ENCODE measurements around the gene NDUFA5. TPM values are rescaled to one million over a fixed set of nuclear protein-coding genes. Genes with fewer than 3 reads are reported as not detected.
A peak's percentile ranks its signal among the peaks of the same experiment; 100 is the strongest.

Gene NDUFA5
- polyA plus RNA-seq, 1 of the 3 experiments (the other 2 are of a cell fraction): 10.9 TPM

DNA sequence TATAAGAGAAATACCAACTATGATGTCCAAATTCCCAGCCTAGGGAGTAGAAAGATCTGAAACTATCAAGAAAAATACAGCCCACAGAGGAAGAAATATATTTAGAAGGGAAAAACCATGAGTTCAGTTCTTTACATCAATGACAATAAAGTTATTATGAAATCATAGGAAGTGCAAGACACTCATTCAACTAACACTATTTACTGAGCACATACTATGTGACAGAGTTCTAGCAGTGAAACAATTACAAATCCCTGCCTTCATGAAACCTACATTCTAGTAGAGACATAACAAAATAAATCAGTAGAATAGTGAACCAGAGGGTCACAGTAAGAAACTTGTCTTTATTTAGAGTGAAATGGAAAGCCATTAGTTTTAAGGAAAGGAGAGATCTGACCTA, 2.1 kb downstream of the NDUFA5 start:
- H3K9me2 ChIP-seq: no peaks in the 10 kb centered on the region
- TF ChIP-seq, protein P1, sequence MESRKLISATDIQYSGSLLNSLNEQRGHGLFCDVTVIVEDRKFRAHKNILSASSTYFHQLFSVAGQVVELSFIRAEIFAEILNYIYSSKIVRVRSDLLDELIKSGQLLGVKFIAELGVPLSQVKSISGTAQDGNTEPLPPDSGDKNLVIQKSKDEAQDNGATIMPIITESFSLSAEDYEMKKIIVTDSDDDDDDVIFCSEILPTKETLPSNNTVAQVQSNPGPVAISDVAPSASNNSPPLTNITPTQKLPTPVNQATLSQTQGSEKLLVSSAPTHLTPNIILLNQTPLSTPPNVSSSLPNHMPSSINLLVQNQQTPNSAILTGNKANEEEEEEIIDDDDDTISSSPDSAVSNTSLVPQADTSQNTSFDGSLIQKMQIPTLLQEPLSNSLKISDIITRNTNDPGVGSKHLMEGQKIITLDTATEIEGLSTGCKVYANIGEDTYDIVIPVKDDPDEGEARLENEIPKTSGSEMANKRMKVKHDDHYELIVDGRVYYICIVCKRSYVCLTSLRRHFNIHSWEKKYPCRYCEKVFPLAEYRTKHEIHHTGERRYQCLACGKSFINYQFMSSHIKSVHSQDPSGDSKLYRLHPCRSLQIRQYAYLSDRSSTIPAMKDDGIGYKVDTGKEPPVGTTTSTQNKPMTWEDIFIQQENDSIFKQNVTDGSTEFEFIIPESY (IDR thresholded peaks at IDR 0.05; ENCODE audit: borderline replicate concordance, low read depth): no peak
- no peak for TF ChIP-seq EP300 (IDR thresholded peaks at IDR 0.05; ENCODE audit: borderline replicate concordance in 1 of 2, low read depth in 1 of 2, low read length in 1 of 2)
- no peak for TF ChIP-seq MEF2A (IDR thresholded peaks at IDR 0.05; ENCODE audit: borderline replicate concordance, low read depth)
- TF ChIP-seq SMC3 (IDR thresholded peaks at IDR 0.05; ENCODE audit: low read depth, low read length): no peak
- TF ChIP-seq, protein P2, sequence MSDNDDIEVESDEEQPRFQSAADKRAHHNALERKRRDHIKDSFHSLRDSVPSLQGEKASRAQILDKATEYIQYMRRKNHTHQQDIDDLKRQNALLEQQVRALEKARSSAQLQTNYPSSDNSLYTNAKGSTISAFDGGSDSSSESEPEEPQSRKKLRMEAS (IDR thresholded peaks at IDR 0.05; ENCODE audit: low read depth): no peak
- TF ChIP-seq TAF1 (IDR thresholded peaks at IDR 0.05; ENCODE audit: borderline replicate concordance, low read depth, low read length): no peak
- no peak for TF ChIP-seq GATA2 (CRISPR knock-in tag; IDR thresholded peaks at IDR 0.05)
- TF ChIP-seq, protein P3, sequence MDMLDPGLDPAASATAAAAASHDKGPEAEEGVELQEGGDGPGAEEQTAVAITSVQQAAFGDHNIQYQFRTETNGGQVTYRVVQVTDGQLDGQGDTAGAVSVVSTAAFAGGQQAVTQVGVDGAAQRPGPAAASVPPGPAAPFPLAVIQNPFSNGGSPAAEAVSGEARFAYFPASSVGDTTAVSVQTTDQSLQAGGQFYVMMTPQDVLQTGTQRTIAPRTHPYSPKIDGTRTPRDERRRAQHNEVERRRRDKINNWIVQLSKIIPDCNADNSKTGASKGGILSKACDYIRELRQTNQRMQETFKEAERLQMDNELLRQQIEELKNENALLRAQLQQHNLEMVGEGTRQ (IDR thresholded peaks at IDR 0.05; ENCODE audit: borderline replicate concordance, low read depth, low read length): no peak
- no peak for TF ChIP-seq MXI1 (IDR thresholded peaks at IDR 0.05; ENCODE audit: low read depth, low read length)
- TF ChIP-seq TEAD4 (IDR thresholded peaks at IDR 0.05; ENCODE audit: borderline replicate concordance, insufficient read depth): no peak
- H2AFZ ChIP-seq (ENCODE audit: low read depth): no peak overlapping the region
- H3K4me2 ChIP-seq: peak overlapping the region; percentile 82
- peaks cover 55% of the 10 kb centered on the region for H3K79me2 ChIP-seq (ENCODE audit: insufficient read depth)
- H3K4me1 ChIP-seq (ENCODE audit: control insufficient read depth in 1 of 2, insufficient read depth in 2 of 2, low read depth in 1 of 2, low read length in 1 of 2): peaks cover 9 to 12% of the 10 kb centered on the region in 2 experiments
- peaks cover 11% of the 10 kb centered on the region for H3F3A ChIP-seq (replicated peaks; ENCODE audit: insufficient read depth)
- H3K27ac ChIP-seq (ENCODE audit: low read depth in 2 of 2, low read length in 1 of 2): no peak overlapping the region
- no peak for DNase-seq
- H3K4me3 ChIP-seq (ENCODE audit: low read depth in 2 of 2, low read length in 1 of 2): no peak overlapping the region
- no peaks in the 10 kb centered on the region for H3K9me3 ChIP-seq
- H3K27me3 ChIP-seq (ENCODE audit: insufficient read depth): no peaks in the 10 kb centered on the region
- no peak overlapping the region for H3K9ac ChIP-seq
- ChIA-PET CTCF (no interaction called here), POLR2A (no interaction called here)
- no peaks in the 10 kb centered on the region for H4K20me1 ChIP-seq (ENCODE audit: insufficient read depth)
- H3K36me3 ChIP-seq (replicated peaks in 1 of 2; ENCODE audit: control insufficient read depth in 1 of 2, insufficient read depth in 2 of 2, low read length in 1 of 2): peaks cover 22 to 27% of the 10 kb centered on the region in 2 experiments

DNA sequence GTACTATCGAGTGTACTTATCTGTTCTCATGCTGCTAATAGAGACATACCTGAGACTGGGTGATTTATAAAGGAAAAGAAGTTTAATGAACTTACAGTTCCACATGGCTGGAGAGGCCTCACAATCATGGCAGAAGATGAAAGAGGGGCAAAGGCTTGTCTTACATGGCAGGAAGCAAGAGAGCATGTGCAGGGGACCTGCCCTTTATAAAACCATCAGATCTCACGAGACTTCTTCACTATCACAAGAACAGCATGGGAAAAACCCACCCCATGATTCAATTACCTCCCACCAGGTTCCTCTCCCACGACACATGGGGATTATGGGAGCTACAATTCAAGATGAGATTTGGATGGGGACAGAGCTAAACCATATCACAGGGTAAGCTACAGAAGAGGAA, 4.5 kb downstream of the NDUFA5 start:
- H3K79me2 ChIP-seq (ENCODE audit: insufficient read depth): peaks cover 55% of the 10 kb centered on the region
- no peak overlapping the region for H3K4me2 ChIP-seq
- no peaks in the 10 kb centered on the region for H3K27me3 ChIP-seq (ENCODE audit: insufficient read depth)
- no peaks in the 10 kb centered on the region for H4K20me1 ChIP-seq (ENCODE audit: insufficient read depth)
- H3K9me3 ChIP-seq: no peaks in the 10 kb centered on the region
- TF ChIP-seq NFIC (IDR thresholded peaks at IDR 0.05; ENCODE audit: borderline replicate concordance) (no peak), ELF1 (IDR thresholded peaks at IDR 0.05) (no peak), RCOR1 (IDR thresholded peaks at IDR 0.05; ENCODE audit: low read length) (no peak), EP300 (IDR thresholded peaks at IDR 0.05; ENCODE audit: borderline replicate concordance in 1 of 2, low read depth in 1 of 2, low read length in 1 of 2) (no peak), NRF1 (IDR thresholded peaks at IDR 0.05; ENCODE audit: low read depth, low read length) (no peak)
- TF ChIP-seq, protein P2 (IDR thresholded peaks at IDR 0.05; ENCODE audit: low read depth): no peak
- TF ChIP-seq, protein P4, sequence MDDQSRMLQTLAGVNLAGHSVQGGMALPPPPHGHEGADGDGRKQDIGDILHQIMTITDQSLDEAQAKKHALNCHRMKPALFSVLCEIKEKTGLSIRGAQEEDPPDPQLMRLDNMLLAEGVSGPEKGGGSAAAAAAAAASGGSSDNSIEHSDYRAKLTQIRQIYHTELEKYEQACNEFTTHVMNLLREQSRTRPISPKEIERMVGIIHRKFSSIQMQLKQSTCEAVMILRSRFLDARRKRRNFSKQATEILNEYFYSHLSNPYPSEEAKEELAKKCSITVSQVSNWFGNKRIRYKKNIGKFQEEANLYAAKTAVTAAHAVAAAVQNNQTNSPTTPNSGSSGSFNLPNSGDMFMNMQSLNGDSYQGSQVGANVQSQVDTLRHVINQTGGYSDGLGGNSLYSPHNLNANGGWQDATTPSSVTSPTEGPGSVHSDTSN (IDR thresholded peaks at IDR 0.05): no peak
- H3K9me2 ChIP-seq: no peaks in the 10 kb centered on the region
- 85% methylated on average over 3 of the region's 3 CpGs for WGBS (ENCODE audit: low lambda C conversion rate)
- H3F3A ChIP-seq (replicated peaks; ENCODE audit: insufficient read depth): peaks cover 6% of the 10 kb centered on the region
- no peak overlapping the region for H3K4me3 ChIP-seq (ENCODE audit: low read depth in 2 of 2, low read length in 1 of 2)
- H3K36me3 ChIP-seq (replicated peaks in 1 of 2; ENCODE audit: control insufficient read depth in 1 of 2, insufficient read depth in 2 of 2, low read length in 1 of 2): peaks cover 39 to 43% of the 10 kb centered on the region in 2 experiments
- ChIA-PET POLR2A (no interaction called here), CTCF (interaction anchor here (1.1 kb wide), 1 partner anchor 16 kb away, joined by 3 read pairs; no protein-coding TSS in a partner anchor)
- no peak overlapping the region for H3K27ac ChIP-seq (ENCODE audit: low read depth in 2 of 2, low read length in 1 of 2)
- no peak overlapping the region for H2AFZ ChIP-seq (ENCODE audit: low read depth)
- DNase-seq: no peak
- peaks cover 6 to 12% of the 10 kb centered on the region in 2 experiments for H3K4me1 ChIP-seq (ENCODE audit: control insufficient read depth in 1 of 2, insufficient read depth in 2 of 2, low read depth in 1 of 2, low read length in 1 of 2)
- H3K9ac ChIP-seq: no peak overlapping the region
